Calu3 (cell line): Measurements from ENCODE around the gene HELZ. TPM values are rescaled to one million over a fixed set of nuclear protein-coding genes. Genes with fewer than 3 reads are reported as not detected.
"Not testable (repeated sequence)": the region's sequence is repeated elsewhere in the genome, so short reads cannot be mapped to it uniquely, and the experiment has no call there.

Experiments used
- BruUV-seq: library from RNA; stranded (reverse); fragments of 400-500 nt; replicated peaks from 2 replicates; lab custom pipeline; 2021; lab: Mats Ljungman, UMichigan
- CTCF ChIA-PET: fragments of 300-600 bp; sonication (Branson Sonifier 250); formaldehyde crosslinking; loops from one replicate; lab custom pipeline; 2022; ENCODE audit warnings: antibody characterized with exemption; lab: Charles Lee
- DNase-seq: peaks from one replicate; pipeline ENCODE4 v3.0.0; 2022
- H3K27ac Mint-ChIP-seq: one replicate; pipeline ENCODE4 v1.8.0; 2022; ENCODE audit warnings: mixed read lengths; ENCODE audit not compliant: unreplicated experiment
- H3K27me3 Mint-ChIP-seq: one replicate; pipeline ENCODE4 v1.8.0; 2022; ENCODE audit warnings: mixed read lengths; ENCODE audit not compliant: unreplicated experiment
- H3K36me3 Mint-ChIP-seq: one replicate; pipeline ENCODE4 v1.8.0; 2022; ENCODE audit warnings: mild to moderate bottlenecking, moderate library complexity, mixed read lengths; ENCODE audit not compliant: insufficient read depth, unreplicated experiment
- H3K4me1 Mint-ChIP-seq: one replicate; pipeline ENCODE4 v1.8.0; 2022; ENCODE audit warnings: mild to moderate bottlenecking, low read depth, mixed read lengths; ENCODE audit not compliant: unreplicated experiment
- H3K4me3 Mint-ChIP-seq: one replicate; pipeline ENCODE4 v1.8.0; 2022; ENCODE audit warnings: mild to moderate bottlenecking, low read depth, moderate library complexity, mixed read lengths; ENCODE audit not compliant: unreplicated experiment
- H3K9me3 Mint-ChIP-seq: one replicate; pipeline ENCODE4 v1.8.0; 2022; ENCODE audit warnings: low read depth, mixed read lengths; ENCODE audit not compliant: unreplicated experiment
- intact Hi-C: fragments of 100-400 bp; cut with micrococcal nuclease; formaldehyde crosslinking; loops from one replicate; pipeline ENCODE4 v1.10.0; 2022; ENCODE audit not compliant: unreplicated experiment
- total RNA-seq: library from RNA; stranded (reverse); gene quantifications from 2 replicates; pipeline ENCODE4 v1.2.3, GENCODE V29; 2022
- TF ChIP-seq, protein P1 (sequence below): fragments of 200-600 bp; IDR thresholded peaks from one replicate; pipeline ENCODE4 v1.8.0; 2022; ENCODE audit warnings: antibody characterized with exemption; ENCODE audit not compliant: unreplicated experiment

HELZ gene
- total RNA-seq, 1 experiment from 2014 or later: 60.8 TPM

DNA sequence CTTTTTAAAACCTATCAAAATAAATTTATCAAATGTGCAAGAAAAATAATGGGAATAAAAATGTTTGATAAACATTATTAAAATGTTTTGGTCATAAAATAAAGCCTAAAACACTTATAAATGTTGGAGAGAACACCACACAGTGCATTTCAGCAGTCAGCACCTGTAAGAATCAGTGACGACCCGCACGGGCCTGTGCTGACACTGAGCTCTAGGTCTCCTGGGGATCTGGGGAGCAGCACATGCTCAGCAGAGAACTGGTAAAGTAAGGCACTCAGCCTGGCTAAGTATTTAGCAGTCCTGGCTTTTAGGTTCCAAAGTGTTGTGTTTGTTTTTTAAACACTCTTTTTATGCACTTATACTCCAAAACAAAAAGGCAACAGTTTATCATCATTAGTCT, 46.9 kb downstream of the HELZ start:
- intact Hi-C loops: no loop called here
- DNase-seq: no peak
- H3K27me3 Mint-ChIP-seq: no peaks in the 10 kb centered on the region
- no peak overlapping the region for H3K27ac Mint-ChIP-seq
- BruUV-seq: no TSS peak
- TF ChIP-seq, protein P1, sequence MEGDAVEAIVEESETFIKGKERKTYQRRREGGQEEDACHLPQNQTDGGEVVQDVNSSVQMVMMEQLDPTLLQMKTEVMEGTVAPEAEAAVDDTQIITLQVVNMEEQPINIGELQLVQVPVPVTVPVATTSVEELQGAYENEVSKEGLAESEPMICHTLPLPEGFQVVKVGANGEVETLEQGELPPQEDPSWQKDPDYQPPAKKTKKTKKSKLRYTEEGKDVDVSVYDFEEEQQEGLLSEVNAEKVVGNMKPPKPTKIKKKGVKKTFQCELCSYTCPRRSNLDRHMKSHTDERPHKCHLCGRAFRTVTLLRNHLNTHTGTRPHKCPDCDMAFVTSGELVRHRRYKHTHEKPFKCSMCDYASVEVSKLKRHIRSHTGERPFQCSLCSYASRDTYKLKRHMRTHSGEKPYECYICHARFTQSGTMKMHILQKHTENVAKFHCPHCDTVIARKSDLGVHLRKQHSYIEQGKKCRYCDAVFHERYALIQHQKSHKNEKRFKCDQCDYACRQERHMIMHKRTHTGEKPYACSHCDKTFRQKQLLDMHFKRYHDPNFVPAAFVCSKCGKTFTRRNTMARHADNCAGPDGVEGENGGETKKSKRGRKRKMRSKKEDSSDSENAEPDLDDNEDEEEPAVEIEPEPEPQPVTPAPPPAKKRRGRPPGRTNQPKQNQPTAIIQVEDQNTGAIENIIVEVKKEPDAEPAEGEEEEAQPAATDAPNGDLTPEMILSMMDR: no peak
- peaks cover 5% of the 10 kb centered on the region for H3K36me3 Mint-ChIP-seq
- H3K4me3 Mint-ChIP-seq: no peak overlapping the region
- CTCF ChIA-PET: no interaction called here
- H3K9me3 Mint-ChIP-seq: no peaks in the 10 kb centered on the region
- H3K4me1 Mint-ChIP-seq: peaks cover 10% of the 10 kb centered on the region

DNA sequence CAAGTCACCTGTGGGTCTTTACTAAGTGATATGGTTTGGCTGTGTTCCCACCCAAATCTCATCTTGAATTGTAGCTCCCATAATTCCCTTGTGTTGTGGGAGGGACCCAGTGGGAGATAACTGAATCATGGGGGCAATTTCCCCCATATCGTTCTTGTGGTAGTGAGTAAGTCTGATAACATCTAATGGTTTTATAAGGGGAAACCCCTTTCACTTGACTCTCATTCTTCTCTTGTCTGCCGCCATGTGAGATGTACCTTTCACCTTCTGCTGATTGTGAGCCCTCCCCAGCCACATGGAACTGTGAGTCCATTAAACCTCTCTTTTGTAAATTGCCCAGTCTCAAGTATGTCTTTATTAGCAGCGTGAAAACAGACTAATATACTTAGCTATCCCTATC, 48.0 kb downstream of the HELZ start:
- peaks cover 10% of the 10 kb centered on the region for H3K4me1 Mint-ChIP-seq
- H3K4me3 Mint-ChIP-seq, BruUV-seq, H3K27ac Mint-ChIP-seq, H3K9me3 Mint-ChIP-seq, intact Hi-C loops, CTCF ChIA-PET, H3K27me3 Mint-ChIP-seq, H3K36me3 Mint-ChIP-seq, DNase-seq: not testable (repeated sequence)

DNA sequence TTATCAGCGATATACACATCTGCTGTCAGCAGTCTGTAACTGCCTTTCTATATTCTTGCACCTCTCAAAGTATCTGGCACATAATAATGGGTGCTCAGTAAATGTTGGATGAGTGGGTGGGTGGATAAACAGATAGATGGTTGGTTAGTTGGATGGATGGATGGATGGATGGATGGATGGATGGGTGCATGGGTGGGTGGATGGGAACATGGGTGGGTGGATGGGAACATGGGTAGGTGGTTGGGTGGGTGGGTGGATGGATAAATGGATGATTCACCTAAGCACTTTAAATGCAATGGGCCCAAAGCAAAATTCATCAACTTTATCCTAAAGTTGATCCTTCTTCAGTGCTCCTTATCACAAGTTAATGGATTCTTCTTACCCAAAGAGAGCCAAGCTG, 48.6 kb downstream of the HELZ start:
- no peaks in the 10 kb centered on the region for H3K9me3 Mint-ChIP-seq
- CTCF ChIA-PET: no interaction called here
- peaks cover 10% of the 10 kb centered on the region for H3K4me1 Mint-ChIP-seq
- no TSS peak for BruUV-seq
- no peaks in the 10 kb centered on the region for H3K36me3 Mint-ChIP-seq
- intact Hi-C loops: no loop called here
- DNase-seq: no peak
- no peaks in the 10 kb centered on the region for H3K27me3 Mint-ChIP-seq
- no peak overlapping the region for H3K27ac Mint-ChIP-seq
- TF ChIP-seq, protein P1: no peak
- no peak overlapping the region for H3K4me3 Mint-ChIP-seq

DNA sequence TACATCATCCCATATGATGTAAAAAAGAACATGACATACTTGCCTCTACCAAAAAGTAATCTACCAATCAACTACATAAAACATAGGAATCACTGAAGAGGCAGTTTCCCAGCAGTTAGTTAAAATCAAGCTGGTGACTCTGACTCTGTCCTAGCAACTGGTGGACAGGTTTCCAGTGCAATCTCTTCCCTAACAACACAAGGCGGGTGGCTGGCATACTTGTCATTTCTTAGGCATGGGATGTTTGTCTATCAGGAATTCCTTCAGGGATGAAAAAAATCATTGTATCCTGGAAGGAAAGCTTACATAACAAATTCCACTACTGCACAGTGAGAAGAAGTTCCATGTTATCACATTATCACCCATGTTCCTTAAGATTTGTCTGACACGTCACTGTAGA, 50.9 kb downstream of the HELZ start:
- intact Hi-C loops: no loop called here
- BruUV-seq: no TSS peak
- CTCF ChIA-PET: no interaction called here
- H3K4me1 Mint-ChIP-seq: peaks cover 10% of the 10 kb centered on the region
- TF ChIP-seq, protein P1: no peak
- no peak for DNase-seq
- no peaks in the 10 kb centered on the region for H3K27me3 Mint-ChIP-seq
- H3K4me3 Mint-ChIP-seq: no peak overlapping the region
- no peak overlapping the region for H3K27ac Mint-ChIP-seq
- no peaks in the 10 kb centered on the region for H3K36me3 Mint-ChIP-seq
- no peaks in the 10 kb centered on the region for H3K9me3 Mint-ChIP-seq

DNA sequence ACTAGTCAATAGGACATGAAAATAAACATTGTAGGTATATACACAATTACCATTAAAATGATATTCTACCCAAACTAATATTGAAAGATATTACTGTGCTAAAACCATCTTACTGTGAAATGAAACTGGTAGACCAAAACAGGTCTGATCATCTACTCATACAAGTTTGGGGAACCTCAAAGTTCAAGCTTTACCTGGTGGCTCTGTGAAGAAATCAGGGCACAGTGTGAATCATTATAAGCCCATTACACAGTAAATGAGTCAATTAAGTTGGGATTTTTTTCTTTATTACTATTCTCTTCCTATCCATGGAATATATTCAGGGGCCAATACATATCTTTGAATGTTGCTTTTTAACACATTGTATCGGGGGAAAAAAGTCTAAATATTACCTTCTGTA, 57.1 kb downstream of the HELZ start:
- CTCF ChIA-PET: no interaction called here
- no peaks in the 10 kb centered on the region for H3K27me3 Mint-ChIP-seq
- BruUV-seq: no TSS peak
- H3K27ac Mint-ChIP-seq: no peak overlapping the region
- peaks cover 6% of the 10 kb centered on the region for H3K4me1 Mint-ChIP-seq
- no peaks in the 10 kb centered on the region for H3K9me3 Mint-ChIP-seq
- intact Hi-C loops: no loop called here
- no peaks in the 10 kb centered on the region for H3K36me3 Mint-ChIP-seq
- TF ChIP-seq, protein P1: no peak
- DNase-seq: no peak
- H3K4me3 Mint-ChIP-seq: no peak overlapping the region
